RWPE2 (cell line): ENCODE measurements around the gene TRAPPC10.

Experiments
- ATAC-seq: fragments of 200-7000 bp; cut with Tn5 transposase; 3 replicates; pipeline ENCODE4 v1.9.1; 2021; ENCODE audit warnings: low read depth
- DNase-seq: peaks from one replicate; pipeline ENCODE4 v3.0.0-alpha.2; 2020; ENCODE audit warnings: low spot score
- H3K27ac ChIP-seq: fragments of 450-650 bp; 2 replicates; pipeline ENCODE4 v1.5.1; 2017; ENCODE audit warnings: mild to moderate bottlenecking; ENCODE audit not compliant: poor library complexity, severe bottlenecking
- H3K27me3 ChIP-seq: fragments of 250-450 bp; sonication (Bioruptor Pico); 2 replicates; pipeline ENCODE4 v1.5.1; 2021; ENCODE audit warnings: mild to moderate bottlenecking, moderate library complexity; ENCODE audit not compliant: insufficient read depth, poor library complexity, severe bottlenecking
- H3K36me3 ChIP-seq: fragments of 250-450 bp; sonication (Bioruptor Pico); 2 replicates; pipeline ENCODE4 v1.5.1; 2020; ENCODE audit warnings: low read depth, mild to moderate bottlenecking, moderate library complexity
- H3K4me1 ChIP-seq: fragments of 250-450 bp; sonication (Bioruptor Pico); 2 replicates; pipeline ENCODE4 v1.5.1; 2021; ENCODE audit warnings: mild to moderate bottlenecking, moderate library complexity; ENCODE audit not compliant: insufficient read depth, poor library complexity, severe bottlenecking
- H3K4me3 ChIP-seq: fragments of 250-450 bp; sonication (Bioruptor Pico); 2 replicates; pipeline ENCODE4 v1.5.1; 2021; ENCODE audit warnings: mild to moderate bottlenecking, moderate library complexity; ENCODE audit not compliant: severe bottlenecking
- H3K9me3 ChIP-seq: fragments of 250-450 bp; sonication (Bioruptor Pico); 2 replicates; pipeline ENCODE4 v1.5.1; 2021; ENCODE audit warnings: mild to moderate bottlenecking, moderate library complexity; ENCODE audit not compliant: severe bottlenecking
- TF ChIP-seq, protein P1 (sequence below): fragments of 450-650 bp; IDR thresholded peaks from one replicate; pipeline ENCODE4 v1.5.1; 2017; ENCODE audit warnings: mild to moderate bottlenecking, moderate library complexity; ENCODE audit not compliant: poor library complexity, severe bottlenecking

The TRAPPC10 gene

DNA sequence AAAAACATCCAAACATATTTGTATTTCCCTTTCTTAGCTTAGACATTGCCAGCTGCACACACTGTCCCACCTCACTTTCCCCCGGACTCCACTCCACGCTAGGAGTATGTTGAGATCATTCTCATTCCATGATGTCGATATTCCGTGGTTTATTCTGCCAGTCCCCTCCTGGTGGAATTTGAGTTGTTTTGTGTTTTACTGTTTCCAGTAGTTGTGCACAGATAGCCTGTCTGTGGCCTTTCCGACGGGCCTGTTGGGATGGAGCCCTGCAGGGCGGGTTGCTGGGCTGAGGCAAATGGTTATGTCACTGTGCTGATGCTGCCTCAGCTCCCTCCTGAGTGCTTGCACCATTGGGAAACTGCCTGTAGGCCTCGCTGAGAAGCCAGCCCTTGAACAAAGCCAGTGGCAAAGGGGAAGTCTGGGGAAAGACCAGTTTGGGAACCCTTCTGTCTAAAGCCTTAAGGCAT lies 12.8 kb downstream of the TRAPPC10 start:
- H3K4me1 ChIP-seq = peaks cover 7% of the 10 kb centered on the region
- ATAC-seq = 0 out of 3 replicates have a peak, but pooled peaks have one; percentile 25
- H3K9me3 ChIP-seq = no peaks in the 10 kb centered on the region
- TF ChIP-seq, protein P1, sequence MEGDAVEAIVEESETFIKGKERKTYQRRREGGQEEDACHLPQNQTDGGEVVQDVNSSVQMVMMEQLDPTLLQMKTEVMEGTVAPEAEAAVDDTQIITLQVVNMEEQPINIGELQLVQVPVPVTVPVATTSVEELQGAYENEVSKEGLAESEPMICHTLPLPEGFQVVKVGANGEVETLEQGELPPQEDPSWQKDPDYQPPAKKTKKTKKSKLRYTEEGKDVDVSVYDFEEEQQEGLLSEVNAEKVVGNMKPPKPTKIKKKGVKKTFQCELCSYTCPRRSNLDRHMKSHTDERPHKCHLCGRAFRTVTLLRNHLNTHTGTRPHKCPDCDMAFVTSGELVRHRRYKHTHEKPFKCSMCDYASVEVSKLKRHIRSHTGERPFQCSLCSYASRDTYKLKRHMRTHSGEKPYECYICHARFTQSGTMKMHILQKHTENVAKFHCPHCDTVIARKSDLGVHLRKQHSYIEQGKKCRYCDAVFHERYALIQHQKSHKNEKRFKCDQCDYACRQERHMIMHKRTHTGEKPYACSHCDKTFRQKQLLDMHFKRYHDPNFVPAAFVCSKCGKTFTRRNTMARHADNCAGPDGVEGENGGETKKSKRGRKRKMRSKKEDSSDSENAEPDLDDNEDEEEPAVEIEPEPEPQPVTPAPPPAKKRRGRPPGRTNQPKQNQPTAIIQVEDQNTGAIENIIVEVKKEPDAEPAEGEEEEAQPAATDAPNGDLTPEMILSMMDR = no peak
- no peak for DNase-seq
- H3K4me3 ChIP-seq = no peak overlapping the region
- H3K36me3 ChIP-seq = no peaks in the 10 kb centered on the region
- no peaks in the 10 kb centered on the region for H3K27me3 ChIP-seq
- H3K27ac ChIP-seq = no peak overlapping the region

DNA sequence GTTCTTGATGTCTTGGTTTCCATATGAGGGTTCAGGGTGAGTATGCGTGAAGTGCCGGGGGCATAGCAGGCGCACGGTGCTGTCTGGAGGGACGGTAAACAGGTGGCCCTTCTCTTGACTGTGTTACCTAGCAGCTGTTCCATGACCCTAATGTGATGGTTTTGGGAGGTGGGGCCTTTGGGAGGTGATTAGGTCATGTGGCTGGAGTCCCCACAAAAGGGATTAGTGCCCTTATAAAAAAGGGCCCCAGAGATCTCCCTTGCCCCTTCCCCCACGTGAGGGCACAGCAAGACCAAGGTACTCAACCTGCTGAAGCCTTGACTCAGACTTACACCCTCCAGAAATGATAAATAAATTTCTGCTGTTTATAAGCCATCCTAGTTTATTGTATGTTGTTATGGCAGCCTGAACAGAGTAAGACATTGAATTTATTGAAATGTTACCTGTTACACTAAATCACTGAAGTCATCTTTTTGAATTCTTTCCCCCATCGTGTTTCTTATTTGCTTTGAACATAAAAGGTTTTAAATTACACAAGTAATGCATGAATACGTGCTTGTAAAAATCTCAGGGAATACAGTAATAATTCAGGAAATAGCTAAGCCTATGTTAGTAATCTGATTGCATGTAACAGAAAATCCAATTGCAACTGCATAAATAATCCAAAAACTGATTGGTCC lies 15.6 kb downstream of the TRAPPC10 start:
- H3K27me3 ChIP-seq = no peaks in the 10 kb centered on the region
- peaks cover 7% of the 10 kb centered on the region for H3K4me1 ChIP-seq
- no peak overlapping the region for H3K27ac ChIP-seq
- peaks cover 11% of the 10 kb centered on the region for H3K36me3 ChIP-seq
- no peak for DNase-seq
- TF ChIP-seq, protein P1 = no peak
- no peak for ATAC-seq
- H3K9me3 ChIP-seq = no peaks in the 10 kb centered on the region
- no peak overlapping the region for H3K4me3 ChIP-seq

DNA sequence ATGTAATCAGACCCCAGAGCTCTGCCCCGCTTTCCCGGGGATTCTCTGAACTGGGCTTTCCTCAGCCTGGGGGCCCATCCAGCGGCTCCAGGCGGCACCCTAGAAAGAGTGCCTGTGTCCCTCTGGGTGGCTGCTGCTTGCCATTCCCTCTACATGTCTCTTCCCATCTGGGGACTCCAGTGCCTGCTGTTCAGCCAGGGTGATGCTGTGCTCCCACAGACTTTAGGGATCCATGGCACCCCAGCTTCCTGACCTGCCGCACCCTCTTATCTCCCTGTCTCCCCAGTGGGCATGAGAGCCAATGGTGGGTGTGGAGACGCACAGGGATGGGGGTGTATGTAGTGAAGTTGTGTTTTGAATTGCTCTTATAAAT lies 16.2 kb downstream of the TRAPPC10 start:
- DNase-seq (no peak), ATAC-seq (no peak)
- Histone ChIP-seq H3K9me3 (no peaks in the 10 kb centered on the region), H3K27me3 (no peaks in the 10 kb centered on the region), H3K36me3 (peaks cover 16% of the 10 kb centered on the region), H3K4me3 (no peak overlapping the region), H3K27ac (no peak overlapping the region), H3K4me1 (peaks cover 7% of the 10 kb centered on the region)
- TF ChIP-seq, protein P1 = no peak

DNA sequence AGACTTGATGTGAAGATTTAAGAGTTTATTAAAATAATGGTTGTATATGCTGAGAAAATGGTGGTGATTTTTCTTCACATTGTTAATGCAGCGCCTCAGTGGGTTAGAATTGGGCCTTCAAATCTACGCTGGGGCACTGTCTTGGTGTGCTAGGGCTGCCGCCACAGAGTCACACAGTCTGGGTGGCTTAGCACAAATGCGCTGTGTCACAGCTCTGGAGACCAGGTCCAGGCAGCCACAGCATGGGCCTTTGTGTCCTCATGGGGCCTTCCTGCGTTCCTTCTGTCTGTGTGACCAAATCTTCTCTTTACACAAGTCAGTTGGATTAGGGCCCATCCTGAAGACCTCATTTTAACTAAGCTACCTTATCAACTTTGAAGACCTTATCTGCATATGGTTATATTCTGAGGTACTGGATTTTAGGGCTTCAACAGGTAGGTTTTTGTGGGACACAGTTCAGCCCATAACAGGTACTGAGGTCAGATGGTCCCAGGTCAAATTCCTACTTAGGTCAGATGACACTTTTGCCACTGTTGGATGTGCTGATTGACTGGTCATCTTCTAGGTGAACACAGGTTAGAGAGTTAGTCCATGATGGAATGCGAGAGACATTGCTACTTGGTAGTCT lies 17.5 kb downstream of the TRAPPC10 start:
- Histone ChIP-seq H3K36me3 (peaks cover 26% of the 10 kb centered on the region), H3K9me3 (no peaks in the 10 kb centered on the region), H3K4me1 (peaks cover 7% of the 10 kb centered on the region), H3K4me3 (no peak overlapping the region), H3K27me3 (no peaks in the 10 kb centered on the region), H3K27ac (no peak overlapping the region)
- DNase-seq (no peak), ATAC-seq (no peak)
- TF ChIP-seq, protein P1 = no peak

DNA sequence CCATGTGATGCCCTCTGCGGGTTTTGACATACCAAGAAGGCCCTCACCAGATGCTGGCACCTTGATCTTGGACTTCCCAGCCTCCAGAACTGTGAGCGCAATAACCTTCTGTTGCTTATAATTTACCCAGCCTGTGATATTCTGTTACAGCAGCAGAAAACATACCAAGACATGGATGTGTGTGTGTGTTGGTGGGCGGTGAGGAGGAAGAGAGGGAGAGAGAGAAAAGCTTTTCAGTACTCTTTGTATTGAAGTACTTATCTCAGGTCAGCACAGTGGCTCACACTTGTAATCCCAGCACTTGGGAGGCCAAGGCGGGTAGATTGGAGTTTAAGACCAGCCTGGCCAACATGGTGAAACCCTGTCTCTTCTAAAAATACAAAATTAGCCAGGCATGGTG lies 23.1 kb downstream of the TRAPPC10 start:
- Histone ChIP-seq H3K4me1 (no peaks in the 10 kb centered on the region), H3K9me3 (no peaks in the 10 kb centered on the region), H3K27me3 (no peaks in the 10 kb centered on the region), H3K27ac (no peak overlapping the region), H3K36me3 (peaks cover 65% of the 10 kb centered on the region), H3K4me3 (no peak overlapping the region)
- no peak for DNase-seq
- ATAC-seq = no peak
- TF ChIP-seq, protein P1 = no peak
